Measurements from ENCODE around the gene SMOC2.

DNA sequence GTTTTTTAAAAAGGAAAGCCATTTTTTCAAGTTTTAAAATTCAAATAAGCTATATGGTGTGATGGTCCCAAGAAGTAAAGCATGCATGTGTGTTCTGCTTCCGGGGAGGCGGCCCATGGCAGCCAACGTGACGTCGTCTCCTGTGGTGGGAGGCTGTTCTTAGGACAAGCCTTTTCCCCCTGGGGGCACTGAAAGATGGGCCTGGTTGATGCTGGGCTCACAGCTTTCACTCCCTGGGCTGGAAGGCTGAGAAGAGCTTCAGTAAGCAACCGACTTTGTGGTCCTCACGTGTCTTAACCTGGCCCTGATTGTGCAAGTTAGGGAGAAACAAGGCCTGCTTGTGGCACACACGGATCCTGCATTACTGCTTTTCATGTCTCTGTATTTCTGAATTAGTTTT, 84.1 kb downstream of the SMOC2 start:
- TF ChIP-seq, protein P1, sequence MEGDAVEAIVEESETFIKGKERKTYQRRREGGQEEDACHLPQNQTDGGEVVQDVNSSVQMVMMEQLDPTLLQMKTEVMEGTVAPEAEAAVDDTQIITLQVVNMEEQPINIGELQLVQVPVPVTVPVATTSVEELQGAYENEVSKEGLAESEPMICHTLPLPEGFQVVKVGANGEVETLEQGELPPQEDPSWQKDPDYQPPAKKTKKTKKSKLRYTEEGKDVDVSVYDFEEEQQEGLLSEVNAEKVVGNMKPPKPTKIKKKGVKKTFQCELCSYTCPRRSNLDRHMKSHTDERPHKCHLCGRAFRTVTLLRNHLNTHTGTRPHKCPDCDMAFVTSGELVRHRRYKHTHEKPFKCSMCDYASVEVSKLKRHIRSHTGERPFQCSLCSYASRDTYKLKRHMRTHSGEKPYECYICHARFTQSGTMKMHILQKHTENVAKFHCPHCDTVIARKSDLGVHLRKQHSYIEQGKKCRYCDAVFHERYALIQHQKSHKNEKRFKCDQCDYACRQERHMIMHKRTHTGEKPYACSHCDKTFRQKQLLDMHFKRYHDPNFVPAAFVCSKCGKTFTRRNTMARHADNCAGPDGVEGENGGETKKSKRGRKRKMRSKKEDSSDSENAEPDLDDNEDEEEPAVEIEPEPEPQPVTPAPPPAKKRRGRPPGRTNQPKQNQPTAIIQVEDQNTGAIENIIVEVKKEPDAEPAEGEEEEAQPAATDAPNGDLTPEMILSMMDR (IDR thresholded peaks at IDR 0.05), result no peak
- no peak for TF ChIP-seq POLR2A (IDR thresholded peaks at IDR 0.05)
